Fibroblast of lung (primary cell): ENCODE results near the gene RXRA.

Source experiments
- CTCF ChIP-seq, 2 donors: IDR thresholded peaks in 1 of 2; conservative IDR thresholded peaks in 1 of 2; 1 replicate in 1 of 2; 2 replicates in 1 of 2; pipeline ENCODE4 v1.5.1; 2011 to 2012; ENCODE audit warnings: low read length in 2 of 2, control low read depth in 1 of 2, inconsistent platforms in 1 of 2, low read depth in 1 of 2, mild to moderate bottlenecking in 1 of 2
- EZH2 ChIP-seq: IDR thresholded peaks from 2 replicates; pipeline ENCODE4 v1.5.1; 2012; ENCODE audit warnings: low read length, control low read depth, mild to moderate bottlenecking; ENCODE audit errors: missing control alignments

- TF ChIP-seq CTCF (conservative IDR thresholded peaks at IDR 0.05 in 1 of 2, IDR thresholded peaks at IDR 0.05 in 1 of 2; ENCODE audit: low read depth in 1 of 2, low read length in 2 of 2) (no peak), EZH2 (no peak)
Measured at GRCh38 chr9:134381671-134382516, 55.6 kb downstream of the RXRA start.
